ENCODE measurements around the gene DRP2.

Gene DRP2

GRCh38 chrX:101210630-101211029 is 9.0 kb upstream of the DRP2 start:
- no peak for DNase-seq
- in situ Hi-C loops (cut with HindIII; ENCODE audit: low pct_ligation_motif_present, low sequenced_read_pairs), result no loop called here
- Histone ChIP-seq H3K27me3 (replicated peaks) (no peaks in the 10 kb centered on the region), H3K36me3 (replicated peaks) (no peaks in the 10 kb centered on the region), H3K4me3 (ENCODE audit: low read depth, low read length) (no peak overlapping the region), H3K27ac (no peak overlapping the region)
- no peak for TF ChIP-seq CTCF (IDR thresholded peaks at IDR 0.05; ENCODE audit: low read depth, low read length, missing control alignments)

GRCh38 chrX:101217689-101218088 is 1.9 kb upstream of the DRP2 start:
- no peak overlapping the region for H3K27ac ChIP-seq
- DNase-seq, result no peak
- in situ Hi-C loops (cut with HindIII; ENCODE audit: low pct_ligation_motif_present, low sequenced_read_pairs), result no loop called here
- no peaks in the 10 kb centered on the region for H3K36me3 ChIP-seq (replicated peaks)
- no peak overlapping the region for H3K4me3 ChIP-seq (ENCODE audit: low read depth, low read length)
- no peaks in the 10 kb centered on the region for H3K27me3 ChIP-seq (replicated peaks)
- TF ChIP-seq CTCF (IDR thresholded peaks at IDR 0.05; ENCODE audit: low read depth, low read length, missing control alignments), result no peak

DNA sequence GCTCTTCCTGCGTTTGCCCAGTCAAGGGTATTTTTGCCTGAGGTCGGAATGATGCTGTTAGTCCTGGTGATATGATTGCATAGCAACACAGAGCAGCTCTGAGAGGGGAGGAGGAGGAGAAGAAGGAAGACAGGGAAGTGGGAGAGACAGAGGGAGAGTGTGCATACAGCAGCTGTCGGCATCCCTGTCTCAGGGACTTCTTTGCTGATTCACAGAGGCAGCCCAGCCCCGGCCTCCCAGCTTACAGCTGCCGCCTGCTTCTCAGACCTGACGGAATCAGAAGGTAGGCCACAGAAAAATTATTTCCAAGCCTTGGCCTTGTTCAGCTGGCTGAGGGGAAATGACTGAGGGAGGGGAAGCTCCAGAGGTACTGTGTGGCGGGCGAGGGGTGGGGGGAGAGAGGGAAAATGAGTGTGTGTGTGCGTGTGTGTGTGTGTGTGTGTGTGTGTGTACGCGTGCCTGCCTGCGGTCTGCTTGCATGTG is 319 bp downstream of the DRP2 start:
- H3K4me3 ChIP-seq (ENCODE audit: low read depth, low read length), result peak overlapping the region; percentile 50
- no peaks in the 10 kb centered on the region for H3K36me3 ChIP-seq (replicated peaks)
- H3K27me3 ChIP-seq (replicated peaks), result no peaks in the 10 kb centered on the region
- no peak for TF ChIP-seq CTCF (IDR thresholded peaks at IDR 0.05; ENCODE audit: low read depth, low read length, missing control alignments)
- peak; percentile 55 for DNase-seq
- in situ Hi-C loops (cut with HindIII; ENCODE audit: low pct_ligation_motif_present, low sequenced_read_pairs), result no loop called here
- peak overlapping the region; percentile 68 for H3K27ac ChIP-seq

DNA sequence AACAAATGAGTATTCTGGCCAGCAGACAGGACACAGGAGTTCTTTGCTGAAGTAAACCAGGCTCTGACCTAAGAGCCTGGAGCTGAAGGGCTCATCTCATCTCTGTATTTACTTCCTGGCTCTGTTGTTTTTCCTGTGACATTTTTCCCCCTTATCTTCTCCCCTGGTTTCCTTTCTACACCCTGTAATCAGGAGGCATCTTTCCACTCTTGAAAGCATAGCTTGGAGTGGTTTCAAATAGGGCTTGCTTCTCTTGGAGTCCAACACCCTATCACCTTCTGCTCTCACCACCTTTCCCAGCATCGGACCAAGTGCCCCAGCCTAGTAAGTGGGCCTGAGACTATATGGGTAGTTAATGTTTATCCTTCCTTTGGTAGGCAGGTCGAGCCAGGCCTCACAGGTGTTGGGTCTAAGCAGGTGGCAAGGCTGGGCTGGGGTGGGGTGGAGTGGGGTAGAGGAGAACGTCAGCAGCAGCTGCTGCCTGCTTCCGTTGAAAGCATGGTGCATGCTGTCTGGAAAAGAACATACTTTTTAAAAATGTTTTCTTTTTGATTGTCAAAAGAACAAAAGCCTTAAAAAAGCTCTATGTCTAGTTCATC is 1.2 kb downstream of the DRP2 start:
- Histone ChIP-seq H3K36me3 (replicated peaks) (no peaks in the 10 kb centered on the region), H3K4me3 (ENCODE audit: low read depth, low read length) (peak overlapping the region; percentile 50), H3K27ac (no peak overlapping the region), H3K27me3 (replicated peaks) (no peaks in the 10 kb centered on the region)
- in situ Hi-C loops (cut with HindIII; ENCODE audit: low pct_ligation_motif_present, low sequenced_read_pairs), result no loop called here
- no peak for DNase-seq
- TF ChIP-seq CTCF (IDR thresholded peaks at IDR 0.05; ENCODE audit: low read depth, low read length, missing control alignments), result no peak

GRCh38 chrX:101223226-101223625 is 3.6 kb downstream of the DRP2 start:
- in situ Hi-C loops (cut with HindIII; ENCODE audit: low pct_ligation_motif_present, low sequenced_read_pairs), result no loop called here
- Histone ChIP-seq H3K27me3 (replicated peaks) (no peaks in the 10 kb centered on the region), H3K4me3 (ENCODE audit: low read depth, low read length) (no peak overlapping the region), H3K36me3 (replicated peaks) (no peaks in the 10 kb centered on the region), H3K27ac (no peak overlapping the region)
- DNase-seq, result no peak
- TF ChIP-seq CTCF (IDR thresholded peaks at IDR 0.05; ENCODE audit: low read depth, low read length, missing control alignments), result no peak

DNA sequence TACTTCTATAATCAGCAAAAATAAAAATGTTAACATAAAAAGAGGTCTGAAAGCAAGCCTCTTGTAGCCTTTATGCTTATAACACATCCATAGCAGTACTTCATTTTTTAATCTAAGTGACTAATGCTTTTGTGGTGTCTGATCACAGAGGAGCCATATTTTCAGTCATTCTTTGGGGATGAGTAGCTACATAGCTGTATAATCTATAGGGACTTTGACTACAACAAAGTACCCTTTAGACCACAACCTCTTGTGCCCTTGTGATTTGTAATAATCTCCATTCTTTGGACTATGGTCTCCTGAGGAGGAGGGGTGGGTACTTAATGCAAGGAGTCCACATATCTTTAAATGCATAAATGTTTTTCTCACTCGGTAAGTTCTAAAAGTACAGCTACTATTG is 9.6 kb downstream of the DRP2 start:
- peak; percentile 63 for DNase-seq
- Histone ChIP-seq H3K27me3 (replicated peaks) (no peaks in the 10 kb centered on the region), H3K27ac (peak overlapping the region; percentile 72), H3K36me3 (replicated peaks) (no peaks in the 10 kb centered on the region), H3K4me3 (ENCODE audit: low read depth, low read length) (no peak overlapping the region)
- TF ChIP-seq CTCF (IDR thresholded peaks at IDR 0.05; ENCODE audit: low read depth, low read length, missing control alignments), result no peak
- in situ Hi-C loops (cut with HindIII; ENCODE audit: low pct_ligation_motif_present, low sequenced_read_pairs), result no loop called here

Data from brain microvascular endothelial cell (primary cell).